Thyroid gland (tissue), 4 donors: Measurements from ENCODE around the gene ZP1. TPM values are rescaled to one million over a fixed set of nuclear protein-coding genes. Genes with fewer than 3 reads are reported as not detected.

Experiments used
- DNase-seq, 2 donors: peaks; one replicate each; pipeline ENCODE4 v3.0.0-alpha.2; 2019
- H3K27ac ChIP-seq, 3 donors: fragments of 200-600 bp; sonication (generic); 1 replicate in 2 of 3; 2 replicates in 1 of 3; pipeline ENCODE4 v1.5.1; 2016 to 2019; ENCODE audit warnings: mild to moderate bottlenecking in 1 of 3, moderate library complexity in 1 of 3
- H3K27me3 ChIP-seq: fragments of 200-600 bp; sonication (generic); one replicate; pipeline ENCODE4 v1.5.1; 2019
- H3K36me3 ChIP-seq, 2 donors: fragments of 200-600 bp; sonication (generic); one replicate each; pipeline ENCODE4 v1.5.1; 2016 to 2019
- H3K4me1 ChIP-seq, 2 donors: fragments of 200-600 bp; sonication (generic); one replicate each; pipeline ENCODE4 v1.5.1; 2017 to 2019
- H3K4me3 ChIP-seq, 3 donors: fragments of 200-600 bp; sonication (generic); replicated peaks in 1 of 3; 1 replicate in 2 of 3; 2 replicates in 1 of 3; pipeline ENCODE4 v1.5.1; 2016; ENCODE audit warnings: mild to moderate bottlenecking in 1 of 3
- H3K9me3 ChIP-seq: fragments of 200-600 bp; sonication (generic); one replicate; pipeline ENCODE4 v1.5.1; 2017
- CTCF ChIP-seq, 6 experiments: fragments of 200-600 bp in 3 of 6; fragments of 450-650 bp in 3 of 6; sonication (generic) in 3 of 6; IDR thresholded peaks; one replicate each; pipeline ENCODE4 v1.5.1; 2016 to 2019; ENCODE audit warnings: antibody characterized with exemption in 6 of 6, mild to moderate bottlenecking in 2 of 6, inconsistent platforms in 1 of 6, moderate library complexity in 1 of 6
- POLR2A ChIP-seq, 2 donors: fragments of 450-650 bp; IDR thresholded peaks; one replicate each; pipeline ENCODE4 v1.6.1; 2017; ENCODE audit warnings: antibody characterized with exemption in 2 of 2, mild to moderate bottlenecking in 2 of 2, moderate library complexity in 1 of 2
- WGBS, 2 donors: methylation state at CpG; one replicate each; pipeline ENCODE4 v1.1.5; 2017; 5-methylcytosine and 5-hydroxymethylcytosine counted together
- intact Hi-C: fragments of 100-400 bp; cut with DNase I; formaldehyde crosslinking; loops from one replicate; pipeline ENCODE4 v1.15.1; 2023
- total RNA-seq, 4 donors: library from RNA; depleted of rRNA; stranded (reverse); fragments of >200 nt; gene quantifications; one replicate each; pipeline ENCODE4 v1.2.3, GENCODE V29; 2016

The ZP1 gene
- total RNA-seq, 4 donors from 2014 or later, result not detected

GRCh38 chr11:60890696-60891095 lies 23.4 kb downstream of the ZP1 start:
- Histone ChIP-seq H3K27ac (no peak overlapping the region), H3K27me3 (no peaks in the 10 kb centered on the region), H3K36me3 (peaks cover 16 to 31% of the 10 kb centered on the region in 2 donors), H3K9me3 (no peaks in the 10 kb centered on the region), H3K4me1 (no peaks in the 10 kb centered on the region), H3K4me3 (no peak overlapping the region)
- no peak for TF ChIP-seq POLR2A (IDR thresholded peaks at IDR 0.05)
- TF ChIP-seq CTCF (IDR thresholded peaks at IDR 0.05), result no peak
- no peak for DNase-seq
- 57 to 63% methylated on average over 4 to 5 of the region's 5 CpGs for WGBS, 2 donors
- intact Hi-C loops, result no loop called here

- no peak overlapping the region for H3K27ac ChIP-seq
- WGBS, 2 donors, result 72% methylated on average over 7 of the region's 7 CpGs
- intact Hi-C loops, result no loop called here
- no peak overlapping the region for H3K4me3 ChIP-seq
- H3K4me1 ChIP-seq, result no peaks in the 10 kb centered on the region
- H3K36me3 ChIP-seq, result peaks cover 21 to 36% of the 10 kb centered on the region in 2 donors
- H3K27me3 ChIP-seq, result no peaks in the 10 kb centered on the region
- peak; percentile 61 to 64 for DNase-seq
- TF ChIP-seq POLR2A (IDR thresholded peaks at IDR 0.05) (no peak), CTCF (IDR thresholded peaks at IDR 0.05) (no peak)
- H3K9me3 ChIP-seq, result no peaks in the 10 kb centered on the region
Observed at GRCh38 chr11:60891103-60891741, 23.9 kb downstream of the ZP1 start.

- no peak for DNase-seq
- H3K27me3 ChIP-seq, result no peaks in the 10 kb centered on the region
- 84 to 92% methylated on average over 5 of the region's 5 CpGs for WGBS, 2 donors
- H3K27ac ChIP-seq, result no peak overlapping the region
- H3K9me3 ChIP-seq, result no peaks in the 10 kb centered on the region
- intact Hi-C loops, result loop anchor here (5.0 kb wide), 1 partner anchor 68 kb away; no protein-coding TSS in a partner anchor
- H3K36me3 ChIP-seq, result peaks cover 59 to 71% of the 10 kb centered on the region in 2 donors
- H3K4me1 ChIP-seq, result no peaks in the 10 kb centered on the region
- no peak overlapping the region for H3K4me3 ChIP-seq
- TF ChIP-seq POLR2A (IDR thresholded peaks at IDR 0.05) (no peak), CTCF (IDR thresholded peaks at IDR 0.05) (no peak)
Observed at GRCh38 chr11:60895687-60896086, 28.3 kb downstream of the ZP1 start.

GRCh38 chr11:60897496-60897895 lies 30.2 kb downstream of the ZP1 start:
- intact Hi-C loops, result loop anchor here (5.0 kb wide), 1 partner anchor 70 kb away; no protein-coding TSS in a partner anchor
- no peaks in the 10 kb centered on the region for H3K4me1 ChIP-seq
- no peak for DNase-seq
- peaks cover 75 to 87% of the 10 kb centered on the region in 2 donors for H3K36me3 ChIP-seq
- 90 to 97% methylated on average over 4 of the region's 4 CpGs for WGBS, 2 donors
- TF ChIP-seq CTCF (IDR thresholded peaks at IDR 0.05), result no peak
- no peak for TF ChIP-seq POLR2A (IDR thresholded peaks at IDR 0.05)
- H3K4me3 ChIP-seq, result no peak overlapping the region
- no peaks in the 10 kb centered on the region for H3K9me3 ChIP-seq
- H3K27ac ChIP-seq, result no peak overlapping the region
- H3K27me3 ChIP-seq, result no peaks in the 10 kb centered on the region
